HG03135 (cell line): ENCODE data around the gene TTLL11.
A peak's percentile ranks its signal among the peaks of the same experiment; 100 is the strongest.

ENCODE experiments used
- ATAC-seq: cut with Tn5 transposase; IDR thresholded peaks from one replicate; pipeline ENCODE4 v1.9.1; 2021; ENCODE audit warnings: mild to moderate bottlenecking, moderate library complexity; ENCODE audit not compliant: unreplicated experiment

TTLL11 gene

GRCh38 chr9:122092611-122093506 lies at the start of gene TTLL11:
TTLL11 (minus strand) TSS chr9:122093308; CDS start chr9:122093148, 160 bp downstream.
- peak; percentile 93 for ATAC-seq

GRCh38 chr9:122141671-122142070 lies 48.6 kb upstream of the TTLL11 start:
- no peak for ATAC-seq

- ATAC-seq: no peak
Observed at GRCh38 chr9:122140368-122141193, 47.5 kb upstream of the TTLL11 start.

- ATAC-seq: no peak
Observed at GRCh38 chr9:122138560-122139268, 45.6 kb upstream of the TTLL11 start.

- no peak for ATAC-seq
Observed at GRCh38 chr9:122135529-122135859, 42.4 kb upstream of the TTLL11 start.

GRCh38 chr9:122134822-122135528 lies 41.9 kb upstream of the TTLL11 start:
- no peak for ATAC-seq

- ATAC-seq: no peak
Observed at GRCh38 chr9:122133984-122134535, 41.0 kb upstream of the TTLL11 start.

GRCh38 chr9:122133263-122133983 lies 40.3 kb upstream of the TTLL11 start:
- no peak for ATAC-seq

- ATAC-seq: no peak
Observed at GRCh38 chr9:122132539-122132938, 39.4 kb upstream of the TTLL11 start.

- ATAC-seq: no peak
Observed at GRCh38 chr9:122131401-122132001, 38.4 kb upstream of the TTLL11 start.

- ATAC-seq: no peak
Observed at GRCh38 chr9:122130837-122131236, 37.7 kb upstream of the TTLL11 start.

GRCh38 chr9:122129969-122130368 lies 36.9 kb upstream of the TTLL11 start:
- ATAC-seq: no peak

- no peak for ATAC-seq
Observed at GRCh38 chr9:122128969-122129343, 35.8 kb upstream of the TTLL11 start.

- no peak for ATAC-seq
Observed at GRCh38 chr9:122128007-122128968, 35.2 kb upstream of the TTLL11 start.

GRCh38 chr9:122127396-122127798 lies 34.3 kb upstream of the TTLL11 start:
- ATAC-seq: no peak

GRCh38 chr9:122126331-122127261 lies 33.5 kb upstream of the TTLL11 start:
- ATAC-seq: no peak
